Upper lobe of left lung (tissue), 4 donors: ENCODE data around the gene KLK14.

Experiments
- CTCF ChIP-seq, 6 experiments: fragments of 450-650 bp in 4 of 6; fragments of 200-600 bp in 2 of 6; sonication (generic) in 2 of 6; IDR thresholded peaks; one replicate each; pipeline ENCODE4 v1.5.1; 2016 to 2019; ENCODE audit warnings: antibody characterized with exemption in 6 of 6
- EP300 ChIP-seq, 4 donors: sonication (generic); formaldehyde crosslinking; IDR thresholded peaks; one replicate each; pipeline ENCODE4 v1.5.1; 2017; ENCODE audit warnings: antibody characterized with exemption in 4 of 4, control low read depth in 2 of 4
- POLR2A ChIP-seq, 4 donors: fragments of 450-650 bp; IDR thresholded peaks; one replicate each; pipeline ENCODE4 v1.5.1; 2016 to 2017; ENCODE audit warnings: antibody characterized with exemption in 4 of 4, mild to moderate bottlenecking in 2 of 4

GRCh38 chr19:51030631-51031030, 52.1 kb downstream of the KLK14 start:
- no peak for TF ChIP-seq EP300 (IDR thresholded peaks at IDR 0.05)
- no peak for TF ChIP-seq POLR2A (IDR thresholded peaks at IDR 0.05)
- TF ChIP-seq CTCF (IDR thresholded peaks at IDR 0.05) = no peak
